Stomach (tissue), 9 donors: ENCODE results near the gene ST8SIA1. TPM values are rescaled to one million over a fixed set of nuclear protein-coding genes. Genes with fewer than 3 reads are reported as not detected.

Source experiments
- DNase-seq, 2 donors: peaks; one replicate each; pipeline versions ENCODE4 v3.0.0 to v3.0.0-alpha.2; 2013 to 2019
- H3K27ac ChIP-seq, 5 donors: fragments of 200-600 bp in 4 of 5; sonication (generic) in 4 of 5; one replicate each; pipeline ENCODE4 v1.5.1; 2013 to 2019; ENCODE audit warnings: mild to moderate bottlenecking in 1 of 5, moderate library complexity in 1 of 5
- H3K27me3 ChIP-seq, 3 donors: fragments of 200-600 bp; sonication (generic); one replicate each; pipeline ENCODE4 v1.5.1; 2017 to 2019; ENCODE audit warnings: mixed run types in 1 of 3
- H3K36me3 ChIP-seq, 4 donors: fragments of 200-600 bp; sonication (generic); 1 replicate in 3 of 4; 2 replicates in 1 of 4; pipeline ENCODE4 v1.5.1; 2016 to 2019
- H3K4me1 ChIP-seq, 4 donors: fragments of 200-600 bp; sonication (generic); one replicate each; pipeline ENCODE4 v1.5.1; 2016 to 2019
- H3K4me3 ChIP-seq, 4 donors: fragments of 200-600 bp; sonication (generic) in 3 of 4; one replicate each; pipeline ENCODE4 v1.5.1; 2016 to 2019; ENCODE audit warnings: mild to moderate bottlenecking in 1 of 4
- H3K9me3 ChIP-seq, 4 donors: fragments of 200-600 bp; sonication (generic); one replicate each; pipeline ENCODE4 v1.5.1; 2016 to 2019
- CTCF ChIP-seq, 7 experiments: fragments of 450-650 bp in 4 of 7; fragments of 200-600 bp in 3 of 7; sonication (generic) in 3 of 7; IDR thresholded peaks; one replicate each; pipeline ENCODE4 v1.5.1; 2016 to 2019; ENCODE audit warnings: antibody characterized with exemption in 7 of 7, control low read depth in 2 of 7, mild to moderate bottlenecking in 1 of 7
- EP300 ChIP-seq: sonication (generic); formaldehyde crosslinking; IDR thresholded peaks from one replicate; pipeline ENCODE4 v1.6.1; 2017; ENCODE audit warnings: antibody characterized with exemption
- POLR2A ChIP-seq, 4 donors: fragments of 450-650 bp; IDR thresholded peaks; one replicate each; pipeline ENCODE4 v1.6.1; 2016; ENCODE audit warnings: antibody characterized with exemption in 4 of 4, control low read depth in 2 of 4, mild to moderate bottlenecking in 1 of 4, moderate library complexity in 1 of 4
- POLR2AphosphoS5 ChIP-seq, 3 donors: sonication (generic); formaldehyde crosslinking; IDR thresholded peaks; one replicate each; pipeline ENCODE4 v1.6.1; 2016; ENCODE audit warnings: antibody characterized with exemption in 3 of 3
- WGBS, 5 donors: extraction: QIAGEN DNeasy Blood & Tissue Kit in 3 of 5; methylation state at CpG; one replicate each; pipeline versions ENCODE4 v1.1.5 to v1.1.7; 2013 to 2018; 5-methylcytosine and 5-hydroxymethylcytosine counted together
- intact Hi-C: fragments of 100-400 bp; cut with DNase I; formaldehyde crosslinking; loops from one replicate; pipeline ENCODE4 v1.15.1; 2023; ENCODE audit warnings: low total_unique reads
- polyA plus RNA-seq, 3 donors: library from polyadenylated mRNA; stranded (reverse); fragments of 200-250 nt; gene quantifications; one replicate each; pipeline ENCODE4 v1.2.3, GENCODE V29; 2013
- total RNA-seq, 5 donors: library from RNA; depleted of rRNA; stranded (reverse); fragments of >200 nt; gene quantifications; one replicate each; pipeline versions ENCODE4 v1.1.0 to v1.2.3, GENCODE V29; 2014 to 2016
- donor health status: healthy with polysubstance abuse.
- donor health status: Bipolar disorder and iron deficiency.
- donor health status: healthy.

ST8SIA1 gene
- total and polyA plus RNA-seq, 8 donors: 0.29 to 5.0 (median 2.2) TPM

- H3K27ac ChIP-seq: no peak overlapping the region
- H3K27me3 ChIP-seq: no peaks in the 10 kb centered on the region
- intact Hi-C loops: no loop called here
- H3K36me3 ChIP-seq: no peaks in the 10 kb centered on the region
- TF ChIP-seq POLR2AphosphoS5 (IDR thresholded peaks at IDR 0.05) (no peak), POLR2A (IDR thresholded peaks at IDR 0.05) (no peak), CTCF (IDR thresholded peaks at IDR 0.05) (no peak), EP300 (no peak)
- H3K4me1 ChIP-seq: no peaks in the 10 kb centered on the region
- peaks cover 0 to 10% (median 5%) of the 10 kb centered on the region in 4 donors for H3K9me3 ChIP-seq
- no peak for DNase-seq
- WGBS, 5 donors: 68 to 79% (median 76%) methylated on average over 1 of the region's 1 CpG
- no peak overlapping the region for H3K4me3 ChIP-seq
Observed at GRCh38 chr12:22204391-22204790, 130.1 kb downstream of the ST8SIA1 start.

- Histone ChIP-seq H3K27ac (no peak overlapping the region), H3K9me3 (peaks cover 0 to 10% (median 5%) of the 10 kb centered on the region in 4 donors), H3K4me3 (no peak overlapping the region), H3K27me3 (no peaks in the 10 kb centered on the region), H3K4me1 (no peaks in the 10 kb centered on the region), H3K36me3 (no peaks in the 10 kb centered on the region)
- DNase-seq: no peak
- intact Hi-C loops: no loop called here
- WGBS, 5 donors: 63 to 82% (median 72%) methylated on average over 5 of the region's 5 CpGs
- no peak for TF ChIP-seq POLR2AphosphoS5 (IDR thresholded peaks at IDR 0.05)
- TF ChIP-seq EP300: no peak
- no peak for TF ChIP-seq POLR2A (IDR thresholded peaks at IDR 0.05)
- no peak for TF ChIP-seq CTCF (IDR thresholded peaks at IDR 0.05)
Observed at GRCh38 chr12:22202847-22203246, 131.7 kb downstream of the ST8SIA1 start.

GRCh38 chr12:22201101-22201500 lies 133.4 kb downstream of the ST8SIA1 start:
- 74 to 81% (median 79%) methylated on average over 3 of the region's 3 CpGs for WGBS, 5 donors
- no peak for DNase-seq

GRCh38 chr12:22196236-22196635 lies 138.3 kb downstream of the ST8SIA1 start:
- no peak for DNase-seq
- intact Hi-C loops: no loop called here
- no peaks in the 10 kb centered on the region for H3K36me3 ChIP-seq
- H3K4me1 ChIP-seq: no peaks in the 10 kb centered on the region
- no peaks in the 10 kb centered on the region for H3K9me3 ChIP-seq
- H3K4me3 ChIP-seq: no peak overlapping the region
- WGBS, 5 donors: 48 to 88% (median 70%) methylated on average over 1 of the region's 1 CpG
- no peak overlapping the region for H3K27ac ChIP-seq
- H3K27me3 ChIP-seq: no peaks in the 10 kb centered on the region
- TF ChIP-seq EP300: no peak
- no peak for TF ChIP-seq POLR2A (IDR thresholded peaks at IDR 0.05)
- no peak for TF ChIP-seq CTCF (IDR thresholded peaks at IDR 0.05)
- no peak for TF ChIP-seq POLR2AphosphoS5 (IDR thresholded peaks at IDR 0.05)

More at GRCh38 chr12:22201101-22201500, 133.4 kb downstream of the ST8SIA1 start:
- intact Hi-C loops: no loop called here
- H3K4me3 ChIP-seq: no peak overlapping the region
- H3K36me3 ChIP-seq: no peaks in the 10 kb centered on the region
- no peaks in the 10 kb centered on the region for H3K4me1 ChIP-seq
- no peak for TF ChIP-seq EP300
- TF ChIP-seq CTCF (IDR thresholded peaks at IDR 0.05): no peak
- no peak for TF ChIP-seq POLR2AphosphoS5 (IDR thresholded peaks at IDR 0.05)
- TF ChIP-seq POLR2A (IDR thresholded peaks at IDR 0.05): no peak
- H3K9me3 ChIP-seq: peaks cover 0 to 10% (median 5%) of the 10 kb centered on the region in 4 donors
- H3K27ac ChIP-seq: no peak overlapping the region
- no peaks in the 10 kb centered on the region for H3K27me3 ChIP-seq
